K562 (cell line): ENCODE measurements around the gene NUP62. TPM values are rescaled to one million over a fixed set of nuclear protein-coding genes. Genes with fewer than 3 reads are reported as not detected.

ENCODE experiments used
- BCL6 ChIP-seq: fragments of 250-450 bp; sonication (Bioruptor Pico); IDR thresholded peaks from 2 replicates; pipeline ENCODE4 v1.4.0; 2020
- ETS2 ChIP-seq: IDR thresholded peaks from 2 replicates; pipeline ENCODE4 v1.6.1; 2016; ENCODE audit warnings: borderline replicate concordance, missing genetic modification characterization, mild to moderate bottlenecking, moderate library complexity, missing compliant biosample characterization; ENCODE audit not compliant: poor library complexity, severe bottlenecking
- KDM5B ChIP-seq: fragments of 200-600 bp; sonication (generic); IDR thresholded peaks from 2 replicates; pipeline ENCODE4 v1.6.1; 2012; ENCODE audit warnings: low read depth, mild to moderate bottlenecking, moderate library complexity, low read length, control low read depth, inconsistent platforms; ENCODE audit not compliant: insufficient replicate concordance
- PRPF4 ChIP-seq: fragments of 200-400 bp; formaldehyde crosslinking; IDR thresholded peaks from one replicate; pipeline ENCODE4 v1.6.1; 2017; ENCODE audit warnings: low read length, low read depth, mild to moderate bottlenecking; ENCODE audit not compliant: insufficient read depth, poor library complexity, severe bottlenecking
- RAD21 ChIP-seq, 2 experiments: fragments of 250-450 bp in 1 of 2; fragments of 450-650 bp in 1 of 2; sonication (Bioruptor Pico) in 1 of 2; formaldehyde crosslinking in 1 of 2; IDR thresholded peaks in 1 of 2; conservative IDR thresholded peaks in 1 of 2; 2 replicates each; pipeline versions ENCODE4 v1.4.0 to v1.8.0; 2020 to 2022; ENCODE audit warnings: mild to moderate bottlenecking in 2 of 2, moderate library complexity in 1 of 2
- RUNX1 ChIP-seq: sonication (generic); IDR thresholded peaks from 2 replicates; pipeline ENCODE4 v1.6.1; 2016; ENCODE audit warnings: antibody characterized with exemption, low read depth
- SRF ChIP-seq, 2 experiments: fragments of 250-450, 450-650 bp in 1 of 2; sonication (Bioruptor Pico) in 1 of 2; sonication (generic) in 1 of 2; formaldehyde crosslinking; IDR thresholded peaks; 2 replicates each; pipeline versions ENCODE4 v1.5.0 to v1.5.1; 2020 to 2022; ENCODE audit warnings: mild to moderate bottlenecking in 1 of 2, missing genetic modification reagents in 1 of 2
- YY1 ChIP-seq, 3 experiments: IDR thresholded peaks; 2 replicates each; pipeline ENCODE4 v1.6.1; 2011; ENCODE audit warnings: low read length in 2 of 3, mild to moderate bottlenecking in 2 of 3, moderate library complexity in 2 of 3, borderline replicate concordance in 1 of 3, control low read depth in 1 of 3, low read depth in 1 of 3; ENCODE audit not compliant: insufficient read depth in 3 of 3, insufficient replicate concordance in 2 of 3, control insufficient read depth in 1 of 3, insufficient read length in 1 of 3; ENCODE audit errors: extremely low read depth in 1 of 3
- ZNF197 ChIP-seq: fragments of 200-800 bp; sonication (Bioruptor generic); IDR thresholded peaks from 2 replicates; pipeline ENCODE4 v1.6.1; 2016; ENCODE audit warnings: low read depth, missing genetic modification characterization, missing compliant biosample characterization
- ZNF778 ChIP-seq: fragments of 450-650 bp; formaldehyde crosslinking; IDR thresholded peaks from 2 replicates; pipeline ENCODE4 v1.4.0; 2020; ENCODE audit warnings: mild to moderate bottlenecking, moderate library complexity
- polyA plus RNA-seq, 8 experiments: library from polyadenylated mRNA; depleted of rRNA in 4 of 8; stranded (reverse) in 5 of 8; unstranded in 3 of 8; fragments of >200 nt; fragmentation: Nextera tagmentation in 2 of 8; fragmentation: Illumina TruSeq in 1 of 8; extraction: Ambion mirVana in 2 of 8; extraction: Trizol in 1 of 8; gene quantifications; 2 replicates each; pipeline versions ENCODE4 v1.2.1 to v1.2.3, GENCODE V29; 2011 to 2014; ENCODE audit warnings: inconsistent platforms in 1 of 8, missing spikeins in 1 of 8
- total RNA-seq, 7 experiments: library from RNA; depleted of rRNA in 6 of 7; stranded (reverse); fragments of >200 nt in 6 of 7; fragmentation: Illumina TruSeq in 2 of 7; extraction: Trizol in 2 of 7; gene quantifications; 2 replicates each; pipeline versions ENCODE4 v1.2.1 to v1.2.3, GENCODE V29; 2011 to 2021; ENCODE audit warnings: low replicate concordance in 1 of 7
- TF ChIP-seq, protein P1 (sequence below): fragments of 250-450 bp; sonication (Bioruptor Pico); IDR thresholded peaks from 2 replicates; pipeline ENCODE4 v1.4.0; 2020
- TF ChIP-seq, protein P2 (sequence below): sonication (generic); formaldehyde crosslinking; IDR thresholded peaks from 2 replicates; pipeline ENCODE4 v1.8.1; 2023; ENCODE audit warnings: missing genetic modification reagents, mild to moderate bottlenecking, borderline replicate concordance
- TF ChIP-seq, protein P3 (sequence below): IDR thresholded peaks from 2 replicates; pipeline ENCODE4 v1.6.1; 2011; ENCODE audit not compliant: insufficient read length; ENCODE audit errors: extremely low read depth

NUP62 gene
- total and polyA plus RNA-seq, 9 of the 15 experiments (the other 6 are each of a cell fraction or from before 2014, with no cell fraction given) = 16.9 to 109 (median 66.0) TPM

DNA sequence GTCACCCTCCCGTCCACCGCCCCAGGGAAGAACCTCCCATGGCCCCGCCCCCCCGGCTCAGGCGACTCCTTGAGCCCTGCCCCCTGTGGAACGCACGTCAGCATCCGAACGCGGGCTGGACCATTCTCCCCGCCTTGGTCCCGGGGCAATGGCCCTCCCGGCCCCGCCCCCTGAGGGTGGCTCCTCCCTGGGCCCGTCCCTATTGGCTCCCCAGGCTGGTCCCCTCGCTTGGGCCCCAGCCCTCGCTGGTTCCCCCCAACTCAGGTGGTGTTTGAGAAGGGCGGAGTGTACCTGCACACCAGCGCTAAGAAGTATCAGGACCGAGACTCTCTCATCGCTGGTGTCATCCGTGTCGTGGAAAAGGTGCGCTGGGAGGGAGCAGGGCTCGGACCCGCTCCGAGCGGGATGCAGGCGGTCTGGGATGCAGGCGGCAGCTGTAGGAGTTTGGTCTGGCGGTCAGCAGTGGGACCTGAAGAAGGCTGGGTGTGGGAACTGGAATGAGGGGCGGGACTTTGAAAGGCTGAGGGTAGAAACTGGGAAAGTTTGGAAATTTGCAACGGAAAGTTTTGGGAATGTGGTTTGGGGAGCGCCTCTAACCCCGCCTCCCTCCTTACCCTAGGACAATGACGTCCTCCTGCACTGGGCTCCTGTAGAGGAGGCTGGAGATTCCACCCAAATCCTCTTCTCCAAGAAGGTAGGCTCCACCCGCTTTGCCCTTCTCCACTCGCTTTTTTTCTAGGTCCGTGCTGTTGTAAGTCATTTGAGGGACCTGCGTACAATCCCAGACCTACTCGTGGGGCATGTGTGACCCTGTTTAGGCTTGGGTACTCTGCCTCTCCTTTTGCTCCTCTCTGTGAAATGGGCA, 51.2 kb downstream of the NUP62 start (continued):
- TF ChIP-seq, protein P1, sequence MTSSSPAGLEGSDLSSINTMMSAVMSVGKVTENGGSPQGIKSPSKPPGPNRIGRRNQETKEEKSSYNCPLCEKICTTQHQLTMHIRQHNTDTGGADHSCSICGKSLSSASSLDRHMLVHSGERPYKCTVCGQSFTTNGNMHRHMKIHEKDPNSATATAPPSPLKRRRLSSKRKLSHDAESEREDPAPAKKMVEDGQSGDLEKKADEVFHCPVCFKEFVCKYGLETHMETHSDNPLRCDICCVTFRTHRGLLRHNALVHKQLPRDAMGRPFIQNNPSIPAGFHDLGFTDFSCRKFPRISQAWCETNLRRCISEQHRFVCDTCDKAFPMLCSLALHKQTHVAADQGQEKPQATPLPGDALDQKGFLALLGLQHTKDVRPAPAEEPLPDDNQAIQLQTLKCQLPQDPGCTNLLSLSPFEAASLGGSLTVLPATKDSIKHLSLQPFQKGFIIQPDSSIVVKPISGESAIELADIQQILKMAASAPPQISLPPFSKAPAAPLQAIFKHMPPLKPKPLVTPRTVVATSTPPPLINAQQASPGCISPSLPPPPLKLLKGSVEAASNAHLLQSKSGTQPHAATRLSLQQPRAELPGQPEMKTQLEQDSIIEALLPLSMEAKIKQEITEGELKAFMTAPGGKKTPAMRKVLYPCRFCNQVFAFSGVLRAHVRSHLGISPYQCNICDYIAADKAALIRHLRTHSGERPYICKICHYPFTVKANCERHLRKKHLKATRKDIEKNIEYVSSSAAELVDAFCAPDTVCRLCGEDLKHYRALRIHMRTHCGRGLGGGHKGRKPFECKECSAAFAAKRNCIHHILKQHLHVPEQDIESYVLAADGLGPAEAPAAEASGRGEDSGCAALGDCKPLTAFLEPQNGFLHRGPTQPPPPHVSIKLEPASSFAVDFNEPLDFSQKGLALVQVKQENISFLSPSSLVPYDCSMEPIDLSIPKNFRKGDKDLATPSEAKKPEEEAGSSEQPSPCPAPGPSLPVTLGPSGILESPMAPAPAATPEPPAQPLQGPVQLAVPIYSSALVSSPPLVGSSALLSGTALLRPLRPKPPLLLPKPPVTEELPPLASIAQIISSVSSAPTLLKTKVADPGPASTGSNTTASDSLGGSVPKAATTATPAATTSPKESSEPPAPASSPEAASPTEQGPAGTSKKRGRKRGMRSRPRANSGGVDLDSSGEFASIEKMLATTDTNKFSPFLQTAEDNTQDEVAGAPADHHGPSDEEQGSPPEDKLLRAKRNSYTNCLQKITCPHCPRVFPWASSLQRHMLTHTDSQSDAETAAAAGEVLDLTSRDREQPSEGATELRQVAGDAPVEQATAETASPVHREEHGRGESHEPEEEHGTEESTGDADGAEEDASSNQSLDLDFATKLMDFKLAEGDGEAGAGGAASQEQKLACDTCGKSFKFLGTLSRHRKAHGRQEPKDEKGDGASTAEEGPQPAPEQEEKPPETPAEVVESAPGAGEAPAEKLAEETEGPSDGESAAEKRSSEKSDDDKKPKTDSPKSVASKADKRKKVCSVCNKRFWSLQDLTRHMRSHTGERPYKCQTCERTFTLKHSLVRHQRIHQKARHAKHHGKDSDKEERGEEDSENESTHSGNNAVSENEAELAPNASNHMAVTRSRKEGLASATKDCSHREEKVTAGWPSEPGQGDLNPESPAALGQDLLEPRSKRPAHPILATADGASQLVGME (CRISPR knock-in tag) = peak; percentile 74
- peak in 1 of 3 experiments; percentile 30 for TF ChIP-seq YY1 (IDR thresholded peaks at IDR 0.05; ENCODE audit: borderline replicate concordance in 1 of 3, control insufficient read depth in 1 of 3, extremely low read depth in 1 of 3, insufficient read depth in 3 of 3, insufficient read length in 1 of 3, insufficient replicate concordance in 2 of 3, low read depth in 1 of 3, low read length in 2 of 3)
- no peak for TF ChIP-seq BCL6
- TF ChIP-seq RUNX1 = no peak
- no peak for TF ChIP-seq ETS2 (tag)
- peak; percentile 18 for TF ChIP-seq KDM5B
- no peak for TF ChIP-seq RAD21 (CRISPR knock-in tag; conservative IDR thresholded peaks at IDR 0.05 in 1 of 2, IDR thresholded peaks at IDR 0.05 in 1 of 2)
- TF ChIP-seq, protein P2, sequence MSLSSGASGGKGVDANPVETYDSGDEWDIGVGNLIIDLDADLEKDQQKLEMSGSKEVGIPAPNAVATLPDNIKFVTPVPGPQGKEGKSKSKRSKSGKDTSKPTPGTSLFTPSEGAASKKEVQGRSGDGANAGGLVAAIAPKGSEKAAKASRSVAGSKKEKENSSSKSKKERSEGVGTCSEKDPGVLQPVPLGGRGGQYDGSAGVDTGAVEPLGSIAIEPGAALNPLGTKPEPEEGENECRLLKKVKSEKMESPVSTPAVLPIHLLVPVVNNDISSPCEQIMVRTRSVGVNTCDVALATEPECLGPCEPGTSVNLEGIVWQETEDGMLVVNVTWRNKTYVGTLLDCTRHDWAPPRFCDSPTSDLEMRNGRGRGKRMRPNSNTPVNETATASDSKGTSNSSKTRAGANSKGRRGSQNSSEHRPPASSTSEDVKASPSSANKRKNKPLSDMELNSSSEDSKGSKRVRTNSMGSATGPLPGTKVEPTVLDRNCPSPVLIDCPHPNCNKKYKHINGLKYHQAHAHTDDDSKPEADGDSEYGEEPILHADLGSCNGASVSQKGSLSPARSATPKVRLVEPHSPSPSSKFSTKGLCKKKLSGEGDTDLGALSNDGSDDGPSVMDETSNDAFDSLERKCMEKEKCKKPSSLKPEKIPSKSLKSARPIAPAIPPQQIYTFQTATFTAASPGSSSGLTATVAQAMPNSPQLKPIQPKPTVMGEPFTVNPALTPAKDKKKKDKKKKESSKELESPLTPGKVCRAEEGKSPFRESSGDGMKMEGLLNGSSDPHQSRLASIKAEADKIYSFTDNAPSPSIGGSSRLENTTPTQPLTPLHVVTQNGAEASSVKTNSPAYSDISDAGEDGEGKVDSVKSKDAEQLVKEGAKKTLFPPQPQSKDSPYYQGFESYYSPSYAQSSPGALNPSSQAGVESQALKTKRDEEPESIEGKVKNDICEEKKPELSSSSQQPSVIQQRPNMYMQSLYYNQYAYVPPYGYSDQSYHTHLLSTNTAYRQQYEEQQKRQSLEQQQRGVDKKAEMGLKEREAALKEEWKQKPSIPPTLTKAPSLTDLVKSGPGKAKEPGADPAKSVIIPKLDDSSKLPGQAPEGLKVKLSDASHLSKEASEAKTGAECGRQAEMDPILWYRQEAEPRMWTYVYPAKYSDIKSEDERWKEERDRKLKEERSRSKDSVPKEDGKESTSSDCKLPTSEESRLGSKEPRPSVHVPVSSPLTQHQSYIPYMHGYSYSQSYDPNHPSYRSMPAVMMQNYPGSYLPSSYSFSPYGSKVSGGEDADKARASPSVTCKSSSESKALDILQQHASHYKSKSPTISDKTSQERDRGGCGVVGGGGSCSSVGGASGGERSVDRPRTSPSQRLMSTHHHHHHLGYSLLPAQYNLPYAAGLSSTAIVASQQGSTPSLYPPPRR (CRISPR knock-in tag) = no peak
- TF ChIP-seq PRPF4 = no peak
- TF ChIP-seq SRF (CRISPR knock-in tag; IDR thresholded peaks at IDR 0.05) = peak in 1 of 2 experiments; percentile 46; a peak in 2 of 4 replicates
- no peak for TF ChIP-seq ZNF197 (CRISPR knock-in tag)
- no peak for TF ChIP-seq ZNF778 (CRISPR knock-in tag)
- TF ChIP-seq, protein P3, sequence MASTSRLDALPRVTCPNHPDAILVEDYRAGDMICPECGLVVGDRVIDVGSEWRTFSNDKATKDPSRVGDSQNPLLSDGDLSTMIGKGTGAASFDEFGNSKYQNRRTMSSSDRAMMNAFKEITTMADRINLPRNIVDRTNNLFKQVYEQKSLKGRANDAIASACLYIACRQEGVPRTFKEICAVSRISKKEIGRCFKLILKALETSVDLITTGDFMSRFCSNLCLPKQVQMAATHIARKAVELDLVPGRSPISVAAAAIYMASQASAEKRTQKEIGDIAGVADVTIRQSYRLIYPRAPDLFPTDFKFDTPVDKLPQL = no peak
